Calu3 (cell line): ENCODE results near the gene PRR7. TPM values are rescaled to one million over a fixed set of nuclear protein-coding genes. Genes with fewer than 3 reads are reported as not detected.

ENCODE experiments used
- BruUV-seq: library from RNA; stranded (reverse); fragments of 400-500 nt; replicated peaks from 2 replicates; lab custom pipeline; 2021; lab: Mats Ljungman, UMichigan
- CTCF ChIA-PET: fragments of 300-600 bp; sonication (Branson Sonifier 250); formaldehyde crosslinking; loops from one replicate; lab custom pipeline; 2022; ENCODE audit warnings: antibody characterized with exemption; lab: Charles Lee
- DNase-seq: peaks from one replicate; pipeline ENCODE4 v3.0.0; 2022
- H3K27ac Mint-ChIP-seq: one replicate; pipeline ENCODE4 v1.8.0; 2022; ENCODE audit warnings: mixed read lengths; ENCODE audit not compliant: unreplicated experiment
- H3K27me3 Mint-ChIP-seq: one replicate; pipeline ENCODE4 v1.8.0; 2022; ENCODE audit warnings: mixed read lengths; ENCODE audit not compliant: unreplicated experiment
- H3K36me3 Mint-ChIP-seq: one replicate; pipeline ENCODE4 v1.8.0; 2022; ENCODE audit warnings: mild to moderate bottlenecking, moderate library complexity, mixed read lengths; ENCODE audit not compliant: insufficient read depth, unreplicated experiment
- H3K4me1 Mint-ChIP-seq: one replicate; pipeline ENCODE4 v1.8.0; 2022; ENCODE audit warnings: mild to moderate bottlenecking, low read depth, mixed read lengths; ENCODE audit not compliant: unreplicated experiment
- H3K4me3 Mint-ChIP-seq: one replicate; pipeline ENCODE4 v1.8.0; 2022; ENCODE audit warnings: mild to moderate bottlenecking, low read depth, moderate library complexity, mixed read lengths; ENCODE audit not compliant: unreplicated experiment
- H3K9me3 Mint-ChIP-seq: one replicate; pipeline ENCODE4 v1.8.0; 2022; ENCODE audit warnings: low read depth, mixed read lengths; ENCODE audit not compliant: unreplicated experiment
- intact Hi-C: fragments of 100-400 bp; cut with micrococcal nuclease; formaldehyde crosslinking; loops from one replicate; pipeline ENCODE4 v1.10.0; 2022; ENCODE audit not compliant: unreplicated experiment
- total RNA-seq: library from RNA; stranded (reverse); gene quantifications from 2 replicates; pipeline ENCODE4 v1.2.3, GENCODE V29; 2022
- TF ChIP-seq, protein P1 (sequence below): fragments of 200-600 bp; IDR thresholded peaks from one replicate; pipeline ENCODE4 v1.8.0; 2022; ENCODE audit warnings: antibody characterized with exemption; ENCODE audit not compliant: unreplicated experiment

PRR7 gene
- total RNA-seq, 1 experiment from 2014 or later, result 25.2 TPM

DNA sequence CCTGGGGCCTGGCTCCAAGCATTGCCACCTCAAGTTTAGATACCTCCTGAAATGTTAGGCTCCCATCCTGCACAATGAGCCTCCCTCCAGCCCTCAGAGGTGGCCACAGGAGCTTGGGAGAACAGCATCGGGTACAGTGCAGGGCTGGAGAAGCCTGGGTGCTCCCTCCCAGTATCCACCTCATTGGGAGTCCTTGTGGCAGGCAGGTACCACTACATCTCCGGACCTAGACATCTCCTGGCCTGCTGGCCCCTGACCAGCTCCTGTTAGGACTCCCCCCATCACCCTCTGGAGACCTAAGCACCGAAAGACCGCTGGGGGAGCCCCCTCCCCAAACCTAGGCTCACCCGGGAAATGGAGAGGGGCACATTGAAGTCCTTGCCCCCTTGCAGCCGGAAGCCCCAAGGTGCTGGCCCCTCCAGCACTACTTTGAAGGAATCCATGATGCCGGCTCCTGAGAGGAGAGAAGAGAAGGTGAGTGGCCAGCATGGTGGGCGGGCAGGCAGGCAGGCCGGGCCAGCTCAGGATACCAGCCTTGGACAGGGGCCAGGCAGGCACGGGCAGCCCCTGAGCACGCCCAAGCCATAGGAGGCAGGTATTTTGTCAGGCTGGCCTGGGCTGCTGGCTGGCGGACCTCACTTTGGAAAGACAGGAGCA is 49.6 kb downstream of the PRR7 start:
- TF ChIP-seq, protein P1, sequence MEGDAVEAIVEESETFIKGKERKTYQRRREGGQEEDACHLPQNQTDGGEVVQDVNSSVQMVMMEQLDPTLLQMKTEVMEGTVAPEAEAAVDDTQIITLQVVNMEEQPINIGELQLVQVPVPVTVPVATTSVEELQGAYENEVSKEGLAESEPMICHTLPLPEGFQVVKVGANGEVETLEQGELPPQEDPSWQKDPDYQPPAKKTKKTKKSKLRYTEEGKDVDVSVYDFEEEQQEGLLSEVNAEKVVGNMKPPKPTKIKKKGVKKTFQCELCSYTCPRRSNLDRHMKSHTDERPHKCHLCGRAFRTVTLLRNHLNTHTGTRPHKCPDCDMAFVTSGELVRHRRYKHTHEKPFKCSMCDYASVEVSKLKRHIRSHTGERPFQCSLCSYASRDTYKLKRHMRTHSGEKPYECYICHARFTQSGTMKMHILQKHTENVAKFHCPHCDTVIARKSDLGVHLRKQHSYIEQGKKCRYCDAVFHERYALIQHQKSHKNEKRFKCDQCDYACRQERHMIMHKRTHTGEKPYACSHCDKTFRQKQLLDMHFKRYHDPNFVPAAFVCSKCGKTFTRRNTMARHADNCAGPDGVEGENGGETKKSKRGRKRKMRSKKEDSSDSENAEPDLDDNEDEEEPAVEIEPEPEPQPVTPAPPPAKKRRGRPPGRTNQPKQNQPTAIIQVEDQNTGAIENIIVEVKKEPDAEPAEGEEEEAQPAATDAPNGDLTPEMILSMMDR, result peak; percentile 37
- intact Hi-C loops, result loop anchor here (2.0 kb wide), 1 partner anchor 39 kb away; no protein-coding TSS in a partner anchor
- Mint-ChIP-seq H3K4me3 (peak overlapping the region; percentile 68), H3K27ac (peak overlapping the region; percentile 78), H3K9me3 (no peaks in the 10 kb centered on the region), H3K27me3 (peaks cover 20% of the 10 kb centered on the region), H3K36me3 (peaks cover 77% of the 10 kb centered on the region), H3K4me1 (peaks cover 36% of the 10 kb centered on the region)
- CTCF ChIA-PET, result interaction anchor here (0.9 to 5.1 kb wide), 10 partner anchors 19 to 410 kb away, joined by 3 to 27 read pairs (median 5); partner anchors contain the start of gene FGFR4
- TSS peak; percentile 46 for BruUV-seq
- peak; percentile 75 for DNase-seq

DNA sequence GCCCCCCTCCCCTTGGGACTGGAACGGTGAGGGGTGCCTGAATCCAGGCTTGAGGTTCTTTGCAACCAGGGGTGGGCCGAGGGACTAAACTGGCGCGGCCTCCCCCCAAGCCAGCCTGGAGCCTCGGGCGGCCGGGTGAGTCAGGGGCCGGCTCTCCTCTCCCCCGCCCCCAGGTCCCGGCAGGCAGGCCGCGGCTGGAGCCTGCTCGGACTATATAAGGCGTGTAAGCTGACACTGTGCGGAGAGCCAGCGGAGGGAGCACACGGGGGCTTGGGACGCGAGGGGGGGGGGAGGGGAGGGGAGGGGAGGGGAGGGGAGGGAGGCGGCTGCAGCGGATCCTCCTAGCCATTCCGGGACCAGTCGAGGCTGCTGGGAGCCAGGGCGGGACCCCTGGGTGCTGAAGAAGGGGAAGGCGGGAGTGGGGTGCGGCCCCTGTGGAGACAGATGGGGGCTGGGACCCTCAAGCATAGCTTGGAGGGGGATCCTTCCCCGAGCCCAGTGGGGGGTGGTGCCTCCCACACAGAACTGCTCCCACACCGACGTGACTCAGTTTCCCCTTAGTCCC is 50.2 kb downstream of the PRR7 start:
- no peaks in the 10 kb centered on the region for H3K9me3 Mint-ChIP-seq

DNA sequence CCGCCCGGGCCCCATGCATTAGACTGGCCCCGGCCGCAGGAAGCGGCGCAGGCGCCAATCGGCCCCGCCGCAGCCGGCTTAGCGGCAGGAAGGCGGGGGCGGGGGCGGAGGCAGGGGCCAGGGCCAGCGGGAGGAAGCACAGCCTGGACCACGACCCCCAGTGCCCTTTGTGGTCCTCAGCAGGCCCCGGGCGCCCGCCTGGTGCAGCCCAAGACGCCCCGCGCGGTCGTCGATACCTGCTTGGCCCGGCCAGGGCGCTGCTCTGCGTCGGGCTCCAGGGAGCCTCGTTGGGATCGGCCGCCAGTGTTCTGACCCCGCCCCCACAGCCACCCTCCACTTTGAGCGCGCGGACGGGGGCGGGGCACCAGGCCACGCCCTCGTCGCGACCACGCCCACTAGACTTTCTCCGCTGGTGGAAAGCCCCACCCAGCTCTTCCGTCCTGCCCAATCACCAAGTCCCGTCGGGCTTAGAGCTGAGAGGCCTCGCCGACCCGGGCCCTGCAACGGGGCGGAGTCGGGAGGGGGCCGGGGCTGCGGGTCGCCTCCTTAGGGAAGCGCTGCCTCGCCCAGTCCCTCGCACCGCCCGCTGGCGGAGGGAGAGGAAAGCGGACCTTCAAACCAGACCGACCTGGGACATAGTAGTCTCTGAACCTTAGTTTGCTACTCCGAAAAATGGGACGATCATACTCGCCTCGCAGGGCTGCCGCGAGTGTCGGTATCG is 50.8 kb downstream of the PRR7 start, which contains the start of gene PDLIM7:
PDLIM7 (minus strand) TSS at position 313 of the 721 bp plus-strand sequence. CDS start 1,092 bp downstream, outside the sequence.
- intact Hi-C loops, result loop anchor here (2.0 kb wide), 1 partner anchor 41 kb away; no protein-coding TSS in a partner anchor

More for the DNA sequence above, 50.2 kb downstream of the PRR7 start:
- TF ChIP-seq, protein P1, result no peak
- H3K4me3 Mint-ChIP-seq, result peak overlapping the region; percentile 68
- CTCF ChIA-PET, result interaction anchor here (0.5 to 5.1 kb wide), 14 partner anchors 12 to 410 kb away, joined by 3 to 27 read pairs (median 5); partner anchors contain the start of gene FGFR4
- peaks cover 72% of the 10 kb centered on the region for H3K36me3 Mint-ChIP-seq
- intact Hi-C loops, result loop anchor here (2.0 kb wide), 1 partner anchor 40 kb away; no protein-coding TSS in a partner anchor
- peak overlapping the region; percentile 78 for H3K27ac Mint-ChIP-seq
- H3K4me1 Mint-ChIP-seq, result peaks cover 36% of the 10 kb centered on the region
- H3K27me3 Mint-ChIP-seq, result peaks cover 20% of the 10 kb centered on the region
- BruUV-seq, result no TSS peak
- peak; percentile 88 for DNase-seq

More for the DNA sequence above, 50.8 kb downstream of the PRR7 start, which contains the start of gene PDLIM7:
- BruUV-seq, result no TSS peak
- Mint-ChIP-seq H3K36me3 (peaks cover 65% of the 10 kb centered on the region), H3K27ac (peak within 1 kb of the TSS; percentile 78), H3K27me3 (peaks cover 20% of the 10 kb centered on the region), H3K4me1 (peaks cover 32% of the 10 kb centered on the region), H3K9me3 (no peaks in the 10 kb centered on the region), H3K4me3 (peak within 1 kb of the TSS; percentile 68)
- DNase-seq, result peak; percentile 98
- TF ChIP-seq, protein P1, result peak; percentile 31
- CTCF ChIA-PET, result interaction anchor here (0.5 to 5.1 kb wide), 8 partner anchors 11 to 411 kb away, joined by 3 to 27 read pairs (median 6); partner anchors contain the start of gene FGFR4
